HEK293T (cell line): ENCODE data around the gene LINC01488.

Source experiments
- ARNT ChIP-seq: fragments of 450-650 bp; IDR thresholded peaks from 2 replicates; pipeline ENCODE4 v1.6.1; 2017; ENCODE audit warnings: mild to moderate bottlenecking
- BHLHE40 ChIP-seq: fragments of 450-650 bp; IDR thresholded peaks from 2 replicates; pipeline ENCODE4 v1.6.1; 2016; ENCODE audit warnings: mild to moderate bottlenecking, moderate library complexity, borderline replicate concordance
- CTBP1 ChIP-seq: fragments of 450-650 bp; IDR thresholded peaks from 2 replicates; pipeline ENCODE4 v1.6.1; 2016; ENCODE audit warnings: borderline replicate concordance
- ELF4 ChIP-seq: fragments of 450-650 bp; IDR thresholded peaks from 2 replicates; pipeline ENCODE4 v1.6.1; 2017; ENCODE audit warnings: antibody characterized with exemption
- FOXA1 ChIP-seq: fragments of 450-650 bp; IDR thresholded peaks from 2 replicates; pipeline ENCODE4 v1.6.1; 2016; ENCODE audit warnings: mild to moderate bottlenecking
- FOXM1 ChIP-seq: fragments of 450-650 bp; IDR thresholded peaks from 2 replicates; pipeline ENCODE4 v1.6.1; 2017; ENCODE audit warnings: mild to moderate bottlenecking, borderline replicate concordance
- HDGF ChIP-seq: fragments of 450-650 bp; IDR thresholded peaks from 2 replicates; pipeline ENCODE4 v1.6.1; 2017; ENCODE audit warnings: antibody characterized with exemption, borderline replicate concordance
- TARDBP ChIP-seq: fragments of 450-650 bp; IDR thresholded peaks from 2 replicates; pipeline ENCODE4 v1.6.1; 2016

DNA sequence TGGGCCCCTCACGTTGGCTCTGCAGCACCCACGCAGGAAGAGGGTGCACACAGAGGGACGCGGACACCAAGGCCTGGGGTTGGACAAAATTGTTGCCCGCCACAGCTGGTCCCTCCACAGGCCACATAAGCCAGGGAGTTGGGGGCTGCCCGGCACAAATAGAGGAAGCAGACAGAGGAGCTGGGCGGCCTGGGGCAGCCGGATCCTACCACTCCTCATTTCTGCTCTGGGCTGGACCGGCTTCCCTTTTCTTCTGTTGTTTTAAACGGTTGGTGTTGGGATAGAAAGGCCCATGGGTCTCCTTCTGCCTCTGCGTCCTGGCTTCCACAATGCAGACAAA is 36.4 kb upstream of the LINC01488 start:
- TF ChIP-seq BHLHE40 (no peak), CTBP1 (no peak), FOXA1 (no peak), HDGF (no peak), FOXM1 (no peak), ELF4 (no peak), ARNT (no peak), TARDBP (no peak)
